Mammary epithelial cell (primary cell): ENCODE measurements around the gene PHF19.

Experiments
- CTCF ChIP-seq, 2 donors: IDR thresholded peaks in 1 of 2; conservative IDR thresholded peaks in 1 of 2; 2 replicates each; pipeline ENCODE4 v1.5.1; 2011 to 2012; ENCODE audit warnings: inconsistent platforms in 2 of 2, low read length in 2 of 2, mild to moderate bottlenecking in 2 of 2, control low read depth in 1 of 2, low read depth in 1 of 2; ENCODE audit not compliant: insufficient read depth in 1 of 2; ENCODE audit errors: extremely low read depth in 1 of 2
- EZH2 ChIP-seq: IDR thresholded peaks from 2 replicates; pipeline ENCODE4 v1.6.1; 2012; ENCODE audit warnings: low read length, inconsistent platforms, borderline replicate concordance

- TF ChIP-seq EZH2, result no peak
- no peak for TF ChIP-seq CTCF (conservative IDR thresholded peaks at IDR 0.05 in 1 of 2, IDR thresholded peaks at IDR 0.05 in 1 of 2; ENCODE audit: extremely low read depth in 1 of 2, insufficient read depth in 1 of 2, low read depth in 1 of 2, low read length in 2 of 2)
These were observed 13.6 kb upstream of the PHF19 start for GRCh38 chr9:120890320-120891244.
